HEK293 (cell line): ENCODE measurements around the gene DDOST.

Experiments
- CTCF ChIP-seq: fragments of 450-650 bp; formaldehyde crosslinking; IDR thresholded peaks from 2 replicates; pipeline ENCODE4 v1.5.1; 2016; ENCODE audit warnings: missing biosample characterization, missing genetic modification characterization
- HIC1 ChIP-seq: fragments of 450-650 bp; formaldehyde crosslinking; IDR thresholded peaks from 2 replicates; pipeline ENCODE4 v1.5.1; 2016; ENCODE audit warnings: missing biosample characterization, missing genetic modification characterization
- MEIS1 ChIP-seq: sonication (generic); formaldehyde crosslinking; IDR thresholded peaks from 2 replicates; pipeline ENCODE4 v1.8.1; 2022; ENCODE audit warnings: missing genetic modification reagents, mild to moderate bottlenecking, borderline replicate concordance
- YY1 ChIP-seq: fragments of 450-650 bp; formaldehyde crosslinking; IDR thresholded peaks from 2 replicates; pipeline ENCODE4 v1.5.1; 2018; ENCODE audit warnings: missing biosample characterization, missing genetic modification characterization
- ZBTB7A ChIP-seq: fragments of 450-650 bp; formaldehyde crosslinking; IDR thresholded peaks from 2 replicates; pipeline ENCODE4 v1.5.1; 2016; ENCODE audit warnings: low read depth, missing biosample characterization, missing genetic modification characterization
- ZNF133 ChIP-seq: fragments of 450-650 bp; formaldehyde crosslinking; IDR thresholded peaks from 2 replicates; pipeline ENCODE4 v1.5.1; 2016; ENCODE audit warnings: missing biosample characterization, missing genetic modification characterization
- ZNF335 ChIP-seq: fragments of 450-650 bp; formaldehyde crosslinking; conservative IDR thresholded peaks from 2 replicates; pipeline ENCODE4 v1.5.1; 2016; ENCODE audit warnings: missing biosample characterization, missing genetic modification characterization
- ZNF558 ChIP-seq: fragments of 450-650 bp; formaldehyde crosslinking; IDR thresholded peaks from 2 replicates; pipeline ENCODE4 v1.5.1; 2016; ENCODE audit warnings: missing biosample characterization, missing genetic modification characterization
- ZNF561 ChIP-seq: fragments of 450-650 bp; IDR thresholded peaks from 2 replicates; pipeline ENCODE4 v1.5.1; 2018; ENCODE audit warnings: missing biosample characterization, missing genetic modification characterization, borderline replicate concordance
- ZNF571 ChIP-seq: fragments of 450-650 bp; formaldehyde crosslinking; IDR thresholded peaks from 2 replicates; pipeline ENCODE4 v1.5.0; 2017; ENCODE audit warnings: missing biosample characterization, missing genetic modification characterization
- ZNF624 ChIP-seq: fragments of 450-650 bp; formaldehyde crosslinking; IDR thresholded peaks from 2 replicates; pipeline ENCODE4 v1.5.1; 2017; ENCODE audit warnings: missing biosample characterization, missing genetic modification characterization
- ZNF639 ChIP-seq: fragments of 450-650 bp; formaldehyde crosslinking; IDR thresholded peaks from 2 replicates; pipeline ENCODE4 v1.5.1; 2016; ENCODE audit warnings: missing biosample characterization, missing genetic modification characterization
- ZNF777 ChIP-seq: fragments of 450-650 bp; formaldehyde crosslinking; IDR thresholded peaks from 2 replicates; pipeline ENCODE4 v1.5.1; 2017; ENCODE audit warnings: missing biosample characterization, missing genetic modification characterization, borderline replicate concordance
- TF ChIP-seq, protein P1 (sequence below): IDR thresholded peaks from 2 replicates; pipeline ENCODE4 v1.6.1; 2011; ENCODE audit warnings: mild to moderate bottlenecking, low read depth, low read length, borderline replicate concordance

GRCh38 chr1:20658166-20658915 is 2.8 kb downstream of the DDOST start:
- no peak for TF ChIP-seq ZNF624 (tag by site-specific recombination)
- no peak for TF ChIP-seq CTCF (tag by site-specific recombination)
- TF ChIP-seq HIC1 (tag by site-specific recombination): no peak
- no peak for TF ChIP-seq ZNF558 (tag by site-specific recombination)
- TF ChIP-seq YY1 (tag by site-specific recombination): no peak
- TF ChIP-seq ZNF571 (tag by site-specific recombination): no peak
- TF ChIP-seq ZNF335 (tag by site-specific recombination): no peak
- TF ChIP-seq ZBTB7A (tag by site-specific recombination): no peak
- TF ChIP-seq ZNF639 (tag by site-specific recombination): no peak
- no peak for TF ChIP-seq ZNF133 (tag by site-specific recombination)
- no peak for TF ChIP-seq MEIS1
- TF ChIP-seq, protein P1, sequence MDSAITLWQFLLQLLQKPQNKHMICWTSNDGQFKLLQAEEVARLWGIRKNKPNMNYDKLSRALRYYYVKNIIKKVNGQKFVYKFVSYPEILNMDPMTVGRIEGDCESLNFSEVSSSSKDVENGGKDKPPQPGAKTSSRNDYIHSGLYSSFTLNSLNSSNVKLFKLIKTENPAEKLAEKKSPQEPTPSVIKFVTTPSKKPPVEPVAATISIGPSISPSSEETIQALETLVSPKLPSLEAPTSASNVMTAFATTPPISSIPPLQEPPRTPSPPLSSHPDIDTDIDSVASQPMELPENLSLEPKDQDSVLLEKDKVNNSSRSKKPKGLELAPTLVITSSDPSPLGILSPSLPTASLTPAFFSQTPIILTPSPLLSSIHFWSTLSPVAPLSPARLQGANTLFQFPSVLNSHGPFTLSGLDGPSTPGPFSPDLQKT: no peak
- TF ChIP-seq ZNF777 (tag by site-specific recombination): no peak
- TF ChIP-seq ZNF561 (tag by site-specific recombination): no peak
